SKM-1 treated with dmso at 0.1 percent for 144 hours (cell line): ENCODE data around the gene LYPD6B.

Experiments used
- DNase-seq: peaks from one replicate; lab custom pipeline; 2025; ENCODE audit not compliant: unreplicated experiment; lab: John Stamatoyannopoulos, UW

Gene LYPD6B

GRCh38 chr2:149259136-149259535 lies 220.6 kb downstream of the LYPD6B start:
- no peak for DNase-seq

GRCh38 chr2:149261692-149262091 lies 223.2 kb downstream of the LYPD6B start:
- DNase-seq, result no peak
